ENCODE data around the gene ZNF22. TPM values are rescaled to one million over a fixed set of nuclear protein-coding genes. Genes with fewer than 3 reads are reported as not detected.

ZNF22 gene
- total RNA-seq, 1 experiment from 2014 or later = 36.9 TPM

GRCh38 chr10:44966816-44967509 is 33.8 kb upstream of the ZNF22 start:
- Histone ChIP-seq H3K56ac (ENCODE audit: insufficient read length, low read depth, low read length) (no peak overlapping the region), H2BK20ac (ENCODE audit: low read depth, low read length, poor library complexity, severe bottlenecking) (no peak overlapping the region), H3K27me3 (ENCODE audit: insufficient read depth, low read length) (no peaks in the 10 kb centered on the region), H2BK5ac (ENCODE audit: insufficient read length, low read length) (no peak overlapping the region), H3K9me3 (ENCODE audit: control insufficient read depth, low read depth, low read length) (no peaks in the 10 kb centered on the region), H2AK5ac (ENCODE audit: insufficient read length, low read length) (no peak overlapping the region), H3K79me2 (ENCODE audit: insufficient read depth, low read length) (no peaks in the 10 kb centered on the region), H2BK12ac (ENCODE audit: insufficient read length, low read depth, low read length) (no peak overlapping the region), H3K4me1 (ENCODE audit: insufficient read depth, low read length) (peaks cover 17% of the 10 kb centered on the region), H3T11ph (ENCODE audit: low read length) (no peak overlapping the region), H4K91ac (ENCODE audit: insufficient read length, low read depth, low read length) (no peak overlapping the region), H3K14ac (ENCODE audit: insufficient read depth, low read length) (0 out of 2 replicates have a peak overlapping the region, but pooled peaks have one; percentile 15), H3K4me2 (ENCODE audit: insufficient read depth, insufficient read length, low read length) (no peak overlapping the region), H3K4ac (ENCODE audit: low read depth, low read length) (no peak overlapping the region), H3K23me2 (ENCODE audit: insufficient read length, low read depth, low read length, poor library complexity, severe bottlenecking) (no peaks in the 10 kb centered on the region), H3K27ac (ENCODE audit: insufficient read length, low read depth, low read length) (no peak overlapping the region), H4K5ac (ENCODE audit: insufficient read length, low read depth, low read length) (no peak overlapping the region), H3K79me1 (ENCODE audit: insufficient read depth, low read depth, low read length, poor library complexity, severe bottlenecking) (no peaks in the 10 kb centered on the region), H3K9ac (ENCODE audit: extremely low read depth, insufficient read length, low read length) (no peak overlapping the region), H3K23ac (ENCODE audit: insufficient read length, low read depth, low read length) (no peak overlapping the region), H4K8ac (replicated peaks; ENCODE audit: insufficient read length, low read depth, low read length) (no peak overlapping the region), H2BK120ac (ENCODE audit: low read depth, low read length, poor library complexity, severe bottlenecking) (no peak overlapping the region), H3K18ac (ENCODE audit: insufficient read length, low read depth, low read length) (no peak overlapping the region), H2BK15ac (ENCODE audit: low read depth, low read length) (no peak overlapping the region), H4K20me1 (ENCODE audit: control insufficient read depth, insufficient read depth, insufficient read length) (no peaks in the 10 kb centered on the region), H2AFZ (ENCODE audit: low read length) (no peak overlapping the region)
- Mint-ChIP-seq H3K4me3 (no peak overlapping the region), H3K27ac (no peak overlapping the region), H3K9me3 (no peaks in the 10 kb centered on the region; a peak in 2 of 5 replicates), H3K36me3 (ENCODE audit: insufficient read depth in 1 of 3, low read depth in 3 of 3) (peaks cover 7 to 25% (median 12%) of the 10 kb centered on the region in 3 experiments; a peak in 6 of 7 replicates), H3K27me3 (ENCODE audit: low read depth) (no peaks in the 10 kb centered on the region), H3K4me1 (peaks cover 50 to 52% of the 10 kb centered on the region in 2 experiments)
- peak; percentile 18 for DNase-seq
- no CpG with 5 or more reads among the region's 8 CpGs for WGBS (ENCODE audit: extremely low coverage, insufficient read length, low lambda C conversion rate)
- TF ChIP-seq, protein P1, sequence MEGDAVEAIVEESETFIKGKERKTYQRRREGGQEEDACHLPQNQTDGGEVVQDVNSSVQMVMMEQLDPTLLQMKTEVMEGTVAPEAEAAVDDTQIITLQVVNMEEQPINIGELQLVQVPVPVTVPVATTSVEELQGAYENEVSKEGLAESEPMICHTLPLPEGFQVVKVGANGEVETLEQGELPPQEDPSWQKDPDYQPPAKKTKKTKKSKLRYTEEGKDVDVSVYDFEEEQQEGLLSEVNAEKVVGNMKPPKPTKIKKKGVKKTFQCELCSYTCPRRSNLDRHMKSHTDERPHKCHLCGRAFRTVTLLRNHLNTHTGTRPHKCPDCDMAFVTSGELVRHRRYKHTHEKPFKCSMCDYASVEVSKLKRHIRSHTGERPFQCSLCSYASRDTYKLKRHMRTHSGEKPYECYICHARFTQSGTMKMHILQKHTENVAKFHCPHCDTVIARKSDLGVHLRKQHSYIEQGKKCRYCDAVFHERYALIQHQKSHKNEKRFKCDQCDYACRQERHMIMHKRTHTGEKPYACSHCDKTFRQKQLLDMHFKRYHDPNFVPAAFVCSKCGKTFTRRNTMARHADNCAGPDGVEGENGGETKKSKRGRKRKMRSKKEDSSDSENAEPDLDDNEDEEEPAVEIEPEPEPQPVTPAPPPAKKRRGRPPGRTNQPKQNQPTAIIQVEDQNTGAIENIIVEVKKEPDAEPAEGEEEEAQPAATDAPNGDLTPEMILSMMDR (conservative IDR thresholded peaks at IDR 0.05) = peak; percentile 50

Data from H9 (cell line).